A549 (cell line): Measurements from ENCODE around the gene IRF2BPL. TPM values are rescaled to one million over a fixed set of nuclear protein-coding genes. Genes with fewer than 3 reads are reported as not detected.

Experiments
- ATAC-seq, 2 experiments: fragments of 200-7000 bp in 1 of 2; fragments of >200 bp in 1 of 2; cut with Nextera tagmentation in 1 of 2; cut with Tn5 transposase in 1 of 2; 3 replicates each; pipeline versions ENCODE4 v1.8.0 to v1.9.1; 2018 to 2020; ENCODE audit warnings: mild to moderate bottlenecking in 1 of 2, moderate library complexity in 1 of 2
- CTCF ChIA-PET: fragments of 300-600 bp; sonication (Branson Sonifier 250); formaldehyde crosslinking; extraction: SDS; loops from one replicate; lab custom pipeline; 2021; ENCODE audit warnings: antibody characterized with exemption, inconsistent platforms; lab: Yijun Ruan, JAX
- POLR2A ChIA-PET: fragments of 350-600 bp; formaldehyde crosslinking; extraction: SDS; loops from one replicate; lab custom pipeline; 2021; ENCODE audit warnings: antibody characterized with exemption, inconsistent platforms; lab: Yijun Ruan, JAX
- DNase-seq, 2 experiments: peaks; one replicate each; pipeline versions ENCODE4 v3.0.0 to v3.0.0-alpha.2; 2011 to 2016; ENCODE audit warnings: low read depth in 1 of 2, low spot score in 1 of 2
- FAIRE-seq: peaks from 2 replicates; lab custom pipeline; 2011; peaks lifted over from hg19 to GRCh38; lab: Jason Lieb, UNC
- H3K27ac ChIP-seq, 2 experiments: fragments of >200 bp; sonication (Bioruptor Twin); formaldehyde crosslinking; 3 replicates each; pipeline ENCODE4 v1.5.1; 2016 to 2017
- H3K4me1 ChIP-seq: fragments of >200 bp; sonication (Bioruptor Twin); formaldehyde crosslinking; 3 replicates; pipeline ENCODE4 v1.6.1; 2016
- H3K4me2 ChIP-seq: fragments of >200 bp; sonication (Bioruptor Twin); formaldehyde crosslinking; 3 replicates; pipeline ENCODE4 v1.6.1; 2016
- H3K4me3 ChIP-seq: fragments of >200 bp; sonication (Bioruptor Twin); formaldehyde crosslinking; 3 replicates; pipeline ENCODE4 v1.5.1; 2016
- H3K9me3 ChIP-seq: fragments of >200 bp; sonication (Bioruptor Twin); formaldehyde crosslinking; 3 replicates; pipeline ENCODE4 v1.6.1; 2016
- BHLHE40 ChIP-seq: IDR thresholded peaks from 2 replicates; pipeline ENCODE4 v1.6.1; 2012; ENCODE audit warnings: low read depth, low read length, inconsistent platforms
- CBX8 ChIP-seq: fragments of 200-600 bp; sonication (generic); IDR thresholded peaks from 2 replicates; pipeline ENCODE4 v1.6.1; 2016
- CEBPB ChIP-seq, 2 experiments: fragments of >200 bp in 1 of 2; sonication (Bioruptor Twin) in 1 of 2; formaldehyde crosslinking in 1 of 2; IDR thresholded peaks; 2 replicates each; pipeline ENCODE4 v1.6.1; 2012 to 2016
- EHF ChIP-seq: fragments of 250-450 bp; sonication (Bioruptor Pico); IDR thresholded peaks from 2 replicates; pipeline ENCODE4 v1.5.0; 2020; ENCODE audit warnings: mild to moderate bottlenecking
- FOSB ChIP-seq: fragments of 250-450 bp; sonication (Bioruptor Pico); IDR thresholded peaks from 2 replicates; pipeline ENCODE4 v1.5.0; 2020; ENCODE audit warnings: mild to moderate bottlenecking, moderate library complexity
- HDAC2 ChIP-seq: fragments of 200-600 bp; sonication (generic); IDR thresholded peaks from 2 replicates; pipeline ENCODE4 v1.6.1; 2016
- HMGXB4 ChIP-seq: fragments of 250-450 bp; sonication (Bioruptor Pico); IDR thresholded peaks from 2 replicates; pipeline ENCODE4 v1.5.0; 2021; ENCODE audit warnings: mild to moderate bottlenecking, moderate library complexity, borderline replicate concordance
- HOXA7 ChIP-seq: fragments of 250-450 bp; sonication (Bioruptor Pico); IDR thresholded peaks from 2 replicates; pipeline ENCODE4 v1.5.0; 2020; ENCODE audit warnings: mild to moderate bottlenecking, moderate library complexity
- HOXB5 ChIP-seq: fragments of 250-450 bp; sonication (Bioruptor Pico); IDR thresholded peaks from 2 replicates; pipeline ENCODE4 v1.5.0; 2020; ENCODE audit warnings: mild to moderate bottlenecking, moderate library complexity
- JUN ChIP-seq, 2 experiments: fragments of >200 bp; sonication (Bioruptor Twin); formaldehyde crosslinking; IDR thresholded peaks; 2 replicates in 1 of 2; 3 replicates in 1 of 2; pipeline ENCODE4 v1.6.1; 2016 to 2017
- MAFK ChIP-seq: fragments of 450-650 bp; IDR thresholded peaks from 2 replicates; pipeline ENCODE4 v1.6.1; 2014; ENCODE audit not compliant: partially characterized antibody
- MAX ChIP-seq: IDR thresholded peaks from 2 replicates; pipeline ENCODE4 v1.6.1; 2012
- MAZ ChIP-seq: fragments of 150-350 bp; IDR thresholded peaks from 2 replicates; pipeline ENCODE4 v1.6.1; 2014; ENCODE audit warnings: antibody characterized with exemption, low read depth, low read length, borderline replicate concordance
- RAD21 ChIP-seq, 2 experiments: fragments of >200 bp in 1 of 2; sonication (Bioruptor Twin) in 1 of 2; formaldehyde crosslinking in 1 of 2; IDR thresholded peaks in 1 of 2; conservative IDR thresholded peaks in 1 of 2; 2 replicates in 1 of 2; 3 replicates in 1 of 2; pipeline ENCODE4 v1.6.1; 2012 to 2018; ENCODE audit warnings: inconsistent platforms in 1 of 2
- RCOR1 ChIP-seq: fragments of 150-350 bp; IDR thresholded peaks from 2 replicates; pipeline ENCODE4 v1.6.1; 2014; ENCODE audit warnings: antibody characterized with exemption, low read length, low read depth
- SREBF2 ChIP-seq: fragments of 450-650 bp; IDR thresholded peaks from 2 replicates; pipeline ENCODE4 v1.6.1; 2014; ENCODE audit warnings: mild to moderate bottlenecking, moderate library complexity
- TP53 ChIP-seq: fragments of 250-450 bp; sonication (Bioruptor Pico); IDR thresholded peaks from 2 replicates; pipeline ENCODE4 v1.5.0; 2021; ENCODE audit warnings: mild to moderate bottlenecking, moderate library complexity
- ZFP36 ChIP-seq: fragments of 450-650 bp; IDR thresholded peaks from 2 replicates; pipeline ENCODE4 v1.6.1; 2014; ENCODE audit warnings: borderline replicate concordance; ENCODE audit not compliant: partially characterized antibody
- WGBS: methylation state at CpG from one replicate; pipeline ENCODE4 v1.1.6; 2017; ENCODE audit errors: missing lambda C conversion rate; 5-methylcytosine and 5-hydroxymethylcytosine counted together
- polyA plus RNA-seq, 4 experiments: library from polyadenylated mRNA; depleted of rRNA in 3 of 4; stranded (reverse); fragments of >200 nt; fragmentation: RNase III in 1 of 4; extraction: RNeasy Plus Mini Kit Qiagen cat#74134 plus additional on column Dnase treatment in 1 of 4; gene quantifications; 2 replicates in 3 of 4; 3 replicates in 1 of 4; pipeline ENCODE4 v1.2.3, GENCODE V29; 2011 to 2017
- TF ChIP-seq, protein P1 (sequence below): fragments of >200 bp; sonication (Bioruptor Twin); formaldehyde crosslinking; IDR thresholded peaks from 3 replicates; pipeline ENCODE4 v1.6.1; 2016
- TF ChIP-seq, protein P2 (sequence below): fragments of >200 bp; sonication (Bioruptor Twin); formaldehyde crosslinking; IDR thresholded peaks from 3 replicates; pipeline ENCODE4 v1.5.1; 2016
- TF ChIP-seq, protein P3 (sequence below): fragments of 150-350 bp; IDR thresholded peaks from 2 replicates; pipeline ENCODE4 v1.6.1; 2014; ENCODE audit warnings: low read depth, mild to moderate bottlenecking, low read length
- TF ChIP-seq, protein P4 (sequence below): fragments of 200-600 bp; sonication (generic); IDR thresholded peaks from 2 replicates; pipeline ENCODE4 v1.6.1; 2016; ENCODE audit warnings: antibody characterized with exemption, mild to moderate bottlenecking, moderate library complexity

The IRF2BPL gene
- polyA plus RNA-seq, 2 of the 4 experiments (the other 2 are of a cell fraction): 18.1 to 28.3 TPM

- DNase-seq (no peak), FAIRE-seq (no peak), ATAC-seq (no peak)
- Histone ChIP-seq H3K9me3 (no peaks in the 10 kb centered on the region), H3K4me2 (no peak overlapping the region), H3K4me3 (no peak overlapping the region), H3K4me1 (peaks cover 20% of the 10 kb centered on the region), H3K27ac (no peak overlapping the region; a peak in 1 of 6 replicates)
- TF ChIP-seq BHLHE40: no peak
- TF ChIP-seq, protein P1, sequence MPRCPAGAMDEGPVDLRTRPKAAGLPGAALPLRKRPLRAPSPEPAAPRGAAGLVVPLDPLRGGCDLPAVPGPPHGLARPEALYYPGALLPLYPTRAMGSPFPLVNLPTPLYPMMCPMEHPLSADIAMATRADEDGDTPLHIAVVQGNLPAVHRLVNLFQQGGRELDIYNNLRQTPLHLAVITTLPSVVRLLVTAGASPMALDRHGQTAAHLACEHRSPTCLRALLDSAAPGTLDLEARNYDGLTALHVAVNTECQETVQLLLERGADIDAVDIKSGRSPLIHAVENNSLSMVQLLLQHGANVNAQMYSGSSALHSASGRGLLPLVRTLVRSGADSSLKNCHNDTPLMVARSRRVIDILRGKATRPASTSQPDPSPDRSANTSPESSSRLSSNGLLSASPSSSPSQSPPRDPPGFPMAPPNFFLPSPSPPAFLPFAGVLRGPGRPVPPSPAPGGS: no peak
- TF ChIP-seq, protein P2, sequence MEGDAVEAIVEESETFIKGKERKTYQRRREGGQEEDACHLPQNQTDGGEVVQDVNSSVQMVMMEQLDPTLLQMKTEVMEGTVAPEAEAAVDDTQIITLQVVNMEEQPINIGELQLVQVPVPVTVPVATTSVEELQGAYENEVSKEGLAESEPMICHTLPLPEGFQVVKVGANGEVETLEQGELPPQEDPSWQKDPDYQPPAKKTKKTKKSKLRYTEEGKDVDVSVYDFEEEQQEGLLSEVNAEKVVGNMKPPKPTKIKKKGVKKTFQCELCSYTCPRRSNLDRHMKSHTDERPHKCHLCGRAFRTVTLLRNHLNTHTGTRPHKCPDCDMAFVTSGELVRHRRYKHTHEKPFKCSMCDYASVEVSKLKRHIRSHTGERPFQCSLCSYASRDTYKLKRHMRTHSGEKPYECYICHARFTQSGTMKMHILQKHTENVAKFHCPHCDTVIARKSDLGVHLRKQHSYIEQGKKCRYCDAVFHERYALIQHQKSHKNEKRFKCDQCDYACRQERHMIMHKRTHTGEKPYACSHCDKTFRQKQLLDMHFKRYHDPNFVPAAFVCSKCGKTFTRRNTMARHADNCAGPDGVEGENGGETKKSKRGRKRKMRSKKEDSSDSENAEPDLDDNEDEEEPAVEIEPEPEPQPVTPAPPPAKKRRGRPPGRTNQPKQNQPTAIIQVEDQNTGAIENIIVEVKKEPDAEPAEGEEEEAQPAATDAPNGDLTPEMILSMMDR: no peak
- no peak for TF ChIP-seq HOXB5 (CRISPR knock-in tag)
- TF ChIP-seq JUN (IDR thresholded peaks at IDR 0.05): no peak
- no peak for TF ChIP-seq EHF (CRISPR knock-in tag)
- no peak for TF ChIP-seq FOSB
- no peak for TF ChIP-seq MAZ
- TF ChIP-seq RCOR1: no peak
- CTCF ChIA-PET: interaction anchor here (0.7 to 34.2 kb wide), 5 partner anchors 13 to 199 kb away, joined by 5 to 1600 read pairs (median 450); no protein-coding TSS in a partner anchor
- POLR2A ChIA-PET: no interaction called here
Measured at GRCh38 chr14:77074969-77075368, 46.5 kb upstream of the IRF2BPL start.

DNA sequence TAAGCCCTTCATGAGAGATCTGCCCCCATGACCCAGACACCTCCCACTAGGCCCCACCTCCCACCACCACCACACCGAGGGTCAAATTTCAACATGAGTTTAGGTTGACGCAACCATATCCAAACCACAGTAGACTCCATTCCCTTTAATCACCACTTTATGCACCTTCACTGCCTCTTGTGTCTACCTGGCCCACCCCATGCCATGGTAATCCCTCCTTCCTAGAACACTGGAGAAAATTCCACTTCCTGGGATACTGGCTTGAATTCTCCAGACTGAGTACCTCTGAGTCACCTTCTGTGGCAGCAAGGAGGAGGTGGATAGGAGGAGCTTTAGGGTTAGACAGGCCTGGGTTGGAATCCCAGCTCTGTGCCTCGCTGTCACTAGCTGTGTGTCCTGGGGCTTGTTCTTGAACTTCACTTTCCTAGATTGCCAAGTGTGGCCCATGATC, 43.5 kb upstream of the IRF2BPL start:
- FAIRE-seq: no peak
- TF ChIP-seq FOSB (no peak), SREBF2 (no peak), CEBPB (IDR thresholded peaks at IDR 0.05) (no peak), HOXA7 (CRISPR knock-in tag) (no peak), BHLHE40 (no peak), ZFP36 (no peak), RAD21 (conservative IDR thresholded peaks at IDR 0.05 in 1 of 2, IDR thresholded peaks at IDR 0.05 in 1 of 2) (no peak), TP53 (CRISPR knock-in tag) (no peak), MAFK (no peak), MAX (no peak), CBX8 (no peak), HDAC2 (no peak), EHF (CRISPR knock-in tag) (no peak), HMGXB4 (no peak)
- TF ChIP-seq, protein P3, sequence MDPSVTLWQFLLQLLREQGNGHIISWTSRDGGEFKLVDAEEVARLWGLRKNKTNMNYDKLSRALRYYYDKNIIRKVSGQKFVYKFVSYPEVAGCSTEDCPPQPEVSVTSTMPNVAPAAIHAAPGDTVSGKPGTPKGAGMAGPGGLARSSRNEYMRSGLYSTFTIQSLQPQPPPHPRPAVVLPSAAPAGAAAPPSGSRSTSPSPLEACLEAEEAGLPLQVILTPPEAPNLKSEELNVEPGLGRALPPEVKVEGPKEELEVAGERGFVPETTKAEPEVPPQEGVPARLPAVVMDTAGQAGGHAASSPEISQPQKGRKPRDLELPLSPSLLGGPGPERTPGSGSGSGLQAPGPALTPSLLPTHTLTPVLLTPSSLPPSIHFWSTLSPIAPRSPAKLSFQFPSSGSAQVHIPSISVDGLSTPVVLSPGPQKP: no peak
- TF ChIP-seq, protein P4, sequence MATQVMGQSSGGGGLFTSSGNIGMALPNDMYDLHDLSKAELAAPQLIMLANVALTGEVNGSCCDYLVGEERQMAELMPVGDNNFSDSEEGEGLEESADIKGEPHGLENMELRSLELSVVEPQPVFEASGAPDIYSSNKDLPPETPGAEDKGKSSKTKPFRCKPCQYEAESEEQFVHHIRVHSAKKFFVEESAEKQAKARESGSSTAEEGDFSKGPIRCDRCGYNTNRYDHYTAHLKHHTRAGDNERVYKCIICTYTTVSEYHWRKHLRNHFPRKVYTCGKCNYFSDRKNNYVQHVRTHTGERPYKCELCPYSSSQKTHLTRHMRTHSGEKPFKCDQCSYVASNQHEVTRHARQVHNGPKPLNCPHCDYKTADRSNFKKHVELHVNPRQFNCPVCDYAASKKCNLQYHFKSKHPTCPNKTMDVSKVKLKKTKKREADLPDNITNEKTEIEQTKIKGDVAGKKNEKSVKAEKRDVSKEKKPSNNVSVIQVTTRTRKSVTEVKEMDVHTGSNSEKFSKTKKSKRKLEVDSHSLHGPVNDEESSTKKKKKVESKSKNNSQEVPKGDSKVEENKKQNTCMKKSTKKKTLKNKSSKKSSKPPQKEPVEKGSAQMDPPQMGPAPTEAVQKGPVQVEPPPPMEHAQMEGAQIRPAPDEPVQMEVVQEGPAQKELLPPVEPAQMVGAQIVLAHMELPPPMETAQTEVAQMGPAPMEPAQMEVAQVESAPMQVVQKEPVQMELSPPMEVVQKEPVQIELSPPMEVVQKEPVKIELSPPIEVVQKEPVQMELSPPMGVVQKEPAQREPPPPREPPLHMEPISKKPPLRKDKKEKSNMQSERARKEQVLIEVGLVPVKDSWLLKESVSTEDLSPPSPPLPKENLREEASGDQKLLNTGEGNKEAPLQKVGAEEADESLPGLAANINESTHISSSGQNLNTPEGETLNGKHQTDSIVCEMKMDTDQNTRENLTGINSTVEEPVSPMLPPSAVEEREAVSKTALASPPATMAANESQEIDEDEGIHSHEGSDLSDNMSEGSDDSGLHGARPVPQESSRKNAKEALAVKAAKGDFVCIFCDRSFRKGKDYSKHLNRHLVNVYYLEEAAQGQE: no peak
- TF ChIP-seq, protein P1: no peak
- TF ChIP-seq, protein P2: no peak

More for the DNA sequence above, 43.5 kb upstream of the IRF2BPL start:
- H3K9me3 ChIP-seq: no peaks in the 10 kb centered on the region
- no peak overlapping the region for H3K4me2 ChIP-seq
- ATAC-seq (no peak), DNase-seq (no peak)
- H3K4me3 ChIP-seq: no peak overlapping the region
- peaks cover 38% of the 10 kb centered on the region for H3K4me1 ChIP-seq
- 81% methylated on average over 3 of the region's 3 CpGs for WGBS
- ChIA-PET POLR2A (interaction anchor here (3.1 kb wide), 1 partner anchor 196 kb away, joined by 10 read pairs; no protein-coding TSS in a partner anchor), CTCF (interaction anchor here (1.4 to 34.2 kb wide), 13 partner anchors 9 to 196 kb away, joined by 4 to 1600 read pairs (median 69); partner anchors contain the start of gene IRF2BPL)
- no peak overlapping the region for H3K27ac ChIP-seq
